HepG2 (cell line): ENCODE data around the gene ATG9A. TPM values are rescaled to one million over a fixed set of nuclear protein-coding genes. Genes with fewer than 3 reads are reported as not detected.

Experiments used
- E2F5 ChIP-seq: sonication (generic); formaldehyde crosslinking; conservative IDR thresholded peaks from 2 replicates; pipeline ENCODE4 v1.4.0; 2020; ENCODE audit warnings: missing genetic modification reagents
- HDAC6 ChIP-seq: fragments of 200-600 bp; sonication (generic); IDR thresholded peaks from 2 replicates; pipeline ENCODE4 v1.7.0; 2017; ENCODE audit warnings: mild to moderate bottlenecking, antibody characterized with exemption, low read length, low read depth
- HMG20A ChIP-seq: IDR thresholded peaks from 2 replicates; pipeline ENCODE4 v1.6.1; 2016; ENCODE audit warnings: borderline replicate concordance
- KDM1A ChIP-seq: IDR thresholded peaks from 2 replicates; pipeline ENCODE4 v1.6.1; 2016; ENCODE audit warnings: missing compliant biosample characterization
- MAF1 ChIP-seq: sonication (generic); formaldehyde crosslinking; IDR thresholded peaks from 2 replicates; pipeline ENCODE4 v1.5.0; 2020; ENCODE audit warnings: missing genetic modification reagents, borderline replicate concordance
- MAZ ChIP-seq, 2 experiments: sonication (generic) in 1 of 2; formaldehyde crosslinking in 1 of 2; IDR thresholded peaks; 2 replicates each; pipeline versions ENCODE4 v1.5.0 to v1.6.1; 2012 to 2020; ENCODE audit warnings: low read depth in 2 of 2, mild to moderate bottlenecking in 2 of 2, borderline replicate concordance in 1 of 2, improper control_type of control experiment in 1 of 2, low read length in 1 of 2, missing genetic modification reagents in 1 of 2, moderate library complexity in 1 of 2
- MXD3 ChIP-seq: IDR thresholded peaks from 2 replicates; pipeline ENCODE4 v1.6.1; 2016; ENCODE audit warnings: mild to moderate bottlenecking, missing biosample characterization, missing genetic modification reagents
- PATZ1 ChIP-seq: sonication (generic); formaldehyde crosslinking; IDR thresholded peaks from 2 replicates; pipeline ENCODE4 v1.4.0; 2020; ENCODE audit warnings: missing genetic modification reagents
- RAD51 ChIP-seq: fragments of 450-650 bp; IDR thresholded peaks from 2 replicates; pipeline ENCODE4 v1.6.1; 2016; ENCODE audit warnings: borderline replicate concordance
- SNAI1 ChIP-seq: sonication (generic); formaldehyde crosslinking; IDR thresholded peaks from 2 replicates; pipeline ENCODE4 v1.5.0; 2020; ENCODE audit warnings: mild to moderate bottlenecking, missing genetic modification reagents, borderline replicate concordance
- TBX3 ChIP-seq: fragments of 450-650 bp; IDR thresholded peaks from 2 replicates; pipeline ENCODE4 v1.6.1; 2017; ENCODE audit warnings: antibody characterized with exemption, mild to moderate bottlenecking, inconsistent platforms, borderline replicate concordance
- ZBTB34 ChIP-seq: sonication (generic); formaldehyde crosslinking; IDR thresholded peaks from 2 replicates; pipeline ENCODE4 v1.8.0; 2022; ENCODE audit warnings: mild to moderate bottlenecking, missing genetic modification reagents
- ZBTB46 ChIP-seq: sonication (generic); formaldehyde crosslinking; IDR thresholded peaks from 2 replicates; pipeline ENCODE4 v1.4.0; 2020; ENCODE audit warnings: mild to moderate bottlenecking, missing genetic modification reagents, borderline replicate concordance
- ZNF280D ChIP-seq: sonication (generic); formaldehyde crosslinking; IDR thresholded peaks from 2 replicates; pipeline ENCODE4 v1.5.1; 2020; ENCODE audit warnings: mild to moderate bottlenecking, missing genetic modification reagents
- ZNF496 ChIP-seq: sonication (generic); formaldehyde crosslinking; IDR thresholded peaks from 2 replicates; pipeline ENCODE4 v1.8.1; 2023; ENCODE audit warnings: mild to moderate bottlenecking, moderate library complexity, missing genetic modification reagents; ENCODE audit not compliant: insufficient replicate concordance
- ZNF770 ChIP-seq: sonication (generic); formaldehyde crosslinking; IDR thresholded peaks from 2 replicates; pipeline ENCODE4 v1.5.0; 2020; ENCODE audit warnings: mild to moderate bottlenecking, missing genetic modification reagents
- polyA plus RNA-seq, 8 experiments: library from polyadenylated mRNA; depleted of rRNA in 3 of 8; stranded (reverse) in 7 of 8; unstranded in 1 of 8; fragments of >200 nt; fragmentation: Illumina TruSeq in 4 of 8; extraction: Trizol in 4 of 8; gene quantifications; 2 replicates each; pipeline versions ENCODE4 v1.2.1 to v1.2.3, GENCODE V29; 2011 to 2016; ENCODE audit warnings: low read depth in 4 of 8, missing spikeins in 1 of 8, mixed read lengths in 1 of 8; ENCODE audit not compliant: insufficient read depth in 1 of 8
- total RNA-seq, 5 experiments: library from RNA; depleted of rRNA; stranded (reverse); fragments of >200 nt; fragmentation: Illumina TruSeq; extraction: Trizol; gene quantifications; 2 replicates each; pipeline ENCODE4 v1.2.3, GENCODE V29; 2016; ENCODE audit warnings: low read depth in 1 of 5

The ATG9A gene
- total and polyA plus RNA-seq, 2 of the 13 experiments (the other 11 are each of a cell fraction or from before 2014, with no cell fraction given) = 35.0 to 131 TPM

GRCh38 chr2:219230059-219230540, 664 bp upstream of the ATG9A start (continued):
- TF ChIP-seq ZBTB34 (CRISPR knock-in tag) (no peak), MXD3 (CRISPR knock-in tag) (no peak), ZNF280D (no peak), MAF1 (CRISPR knock-in tag) (peak; percentile 57; the same call in 1 of the 2 replicates), TBX3 (no peak), HDAC6 (no peak), ZNF770 (peak; percentile 21; the same call in 1 of the 2 replicates), ZNF496 (CRISPR knock-in tag) (no peak), E2F5 (CRISPR knock-in tag) (0 out of 2 replicates have a peak, but pooled peaks have one; percentile 37), ZBTB46 (CRISPR knock-in tag) (no peak), HMG20A (CRISPR knock-in tag) (no peak), KDM1A (no peak), MAZ (IDR thresholded peaks at IDR 0.05; ENCODE audit: borderline replicate concordance, low read depth, low read length) (no peak), MAZ (CRISPR knock-in tag; IDR thresholded peaks at IDR 0.05; ENCODE audit: low read depth) (no peak), RAD51 (no peak), SNAI1 (no peak), PATZ1 (CRISPR knock-in tag) (0 out of 2 replicates have a peak, but pooled peaks have one; percentile 10)
